ENCODE results near the gene MVB12A. TPM values are rescaled to one million over a fixed set of nuclear protein-coding genes. Genes with fewer than 3 reads are reported as not detected.
A peak's percentile ranks its signal among the peaks of the same experiment; 100 is the strongest.

The MVB12A gene
- total RNA-seq, 1 experiment from 2014 or later = 129 TPM

- in situ Hi-C loops (cut with HindIII; ENCODE audit: low pct_unique_long_range_greater_than_20kb, low sequenced_read_pairs) = no loop called here
- no peak for DNase-seq (ENCODE audit: low read depth)
Measured at GRCh38 chr19:17402982-17403855, 16.6 kb upstream of the MVB12A start.

GRCh38 chr19:17404015-17404414 is 15.8 kb upstream of the MVB12A start:
- no peak for DNase-seq (ENCODE audit: low read depth)
- in situ Hi-C loops (cut with HindIII; ENCODE audit: low pct_unique_long_range_greater_than_20kb, low sequenced_read_pairs) = no loop called here

DNA sequence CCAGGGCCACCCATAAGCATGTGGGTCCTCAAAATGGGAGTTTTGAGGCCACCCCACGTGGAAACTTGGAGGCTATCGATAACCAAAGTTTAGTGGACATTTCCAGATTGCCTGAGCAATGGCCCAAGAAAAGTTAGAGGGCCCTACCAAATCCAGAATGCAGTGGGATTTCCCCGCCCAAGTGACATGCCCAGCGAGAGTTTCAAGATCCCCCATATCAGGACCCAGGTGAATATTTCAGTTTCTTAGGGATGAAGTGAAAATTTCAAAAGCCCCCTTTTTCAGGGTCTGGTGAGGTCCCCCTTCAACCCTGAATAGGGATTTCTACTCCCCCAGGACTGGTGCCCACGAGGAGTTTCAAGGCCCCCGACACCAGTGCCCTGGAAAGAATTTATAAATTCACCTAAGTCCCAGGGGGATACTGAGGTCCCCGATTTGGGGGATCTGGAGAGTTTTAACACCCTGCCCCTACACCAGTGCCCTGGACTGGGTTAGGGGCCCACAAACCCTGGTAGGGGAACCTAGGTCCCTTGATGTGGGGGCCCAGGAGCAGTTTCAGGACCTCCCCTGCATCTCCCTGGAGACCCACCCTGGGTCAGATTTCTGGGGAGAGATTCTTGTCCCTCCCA is 15.1 kb upstream of the MVB12A start:
- no peak for DNase-seq (ENCODE audit: low read depth)
- in situ Hi-C loops (cut with HindIII; ENCODE audit: low pct_unique_long_range_greater_than_20kb, low sequenced_read_pairs) = no loop called here

DNA sequence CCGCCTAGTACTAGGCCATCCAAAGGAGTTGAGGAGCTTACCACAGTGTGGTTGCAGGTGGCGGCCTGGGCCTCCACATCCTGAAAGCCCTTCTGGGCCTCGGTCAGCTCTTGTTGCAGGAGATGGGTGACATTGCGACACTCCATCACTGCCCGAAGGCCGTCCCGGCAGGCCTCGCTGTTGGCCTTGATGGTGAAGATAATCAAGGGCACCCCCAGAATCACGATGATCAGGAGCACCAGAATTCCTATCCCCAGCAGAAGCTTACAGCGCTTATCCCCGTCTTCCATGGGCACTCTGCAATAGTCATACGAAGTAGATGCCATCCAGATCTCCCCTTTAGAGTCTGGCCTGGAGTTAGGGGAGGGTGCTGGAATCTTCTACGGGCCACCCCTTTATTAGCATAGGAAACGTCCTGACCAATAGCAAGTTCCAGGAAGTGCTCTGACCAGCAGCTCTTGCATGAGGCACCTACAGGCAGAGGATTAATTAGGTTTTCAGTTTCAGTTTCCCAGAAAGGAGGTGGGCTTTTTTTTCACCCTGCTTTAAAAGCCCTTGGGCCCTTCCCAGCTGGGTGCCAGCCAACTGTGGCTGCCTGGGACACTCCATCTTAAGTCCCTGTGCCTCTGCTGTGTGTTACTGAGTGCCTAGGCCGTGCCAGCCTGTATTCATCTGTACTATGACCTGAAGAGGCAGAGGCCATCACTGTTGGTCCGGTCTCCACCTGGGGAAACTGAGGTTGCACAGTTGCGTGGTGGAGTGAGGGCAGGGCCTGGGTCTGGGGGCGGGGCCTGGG is 14.4 kb upstream of the MVB12A start, which contains the start of gene BST2:
Gene BST2, minus strand, starts transcription at position 381 of the 796 bp plus-strand sequence. Its CDS starts 55 bp downstream, at position 326.
- DNase-seq (ENCODE audit: low read depth) = peak; percentile 80
- in situ Hi-C loops (cut with HindIII; ENCODE audit: low pct_unique_long_range_greater_than_20kb, low sequenced_read_pairs) = no loop called here

- DNase-seq (ENCODE audit: low read depth) = peak; percentile 58
Measured at GRCh38 chr19:17406046-17406886, 13.6 kb upstream of the MVB12A start.

DNA sequence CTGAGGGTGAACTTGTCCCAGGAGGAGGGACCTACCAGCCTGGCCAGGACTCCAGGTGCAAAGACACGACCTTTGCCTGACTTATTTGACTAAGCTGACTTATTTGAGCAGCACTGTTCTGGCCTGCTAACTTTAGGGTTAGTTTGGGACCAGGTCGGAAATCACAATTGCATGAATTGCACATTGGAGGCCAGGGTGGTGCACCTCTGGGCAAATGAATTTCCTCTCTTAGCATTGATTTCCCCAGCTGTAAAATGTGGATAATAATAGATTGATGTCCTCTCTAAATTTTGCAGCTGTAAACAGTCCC is 13.0 kb upstream of the MVB12A start:
- DNase-seq (ENCODE audit: low read depth) = no peak
- in situ Hi-C loops (cut with HindIII; ENCODE audit: low pct_unique_long_range_greater_than_20kb, low sequenced_read_pairs) = no loop called here

More at GRCh38 chr19:17406046-17406886, 13.6 kb upstream of the MVB12A start:
- in situ Hi-C loops (cut with HindIII; ENCODE audit: low pct_unique_long_range_greater_than_20kb, low sequenced_read_pairs) = no loop called here

GRCh38 chr19:17409990-17410389 is 9.9 kb upstream of the MVB12A start:
- no peak for DNase-seq (ENCODE audit: low read depth)
- in situ Hi-C loops (cut with HindIII; ENCODE audit: low pct_unique_long_range_greater_than_20kb, low sequenced_read_pairs) = no loop called here

DNA sequence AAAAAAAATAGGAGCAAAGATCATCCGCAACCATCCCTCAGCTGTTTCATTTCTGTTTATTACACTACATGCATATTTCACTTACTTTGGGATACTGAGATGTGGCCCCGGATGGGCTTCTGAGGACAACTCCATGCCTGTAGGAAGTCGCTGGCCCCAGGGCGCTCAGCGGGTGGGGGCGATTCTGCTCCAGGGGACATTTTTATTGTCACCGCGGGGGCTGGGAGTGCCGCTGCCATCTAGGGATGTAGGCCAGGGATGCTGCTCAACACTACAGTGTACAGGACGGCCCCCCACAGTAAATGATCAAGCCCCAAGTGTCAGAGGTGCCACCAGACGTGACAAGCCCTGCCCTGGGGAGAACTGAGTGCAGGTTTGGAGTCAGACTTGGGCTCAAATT is 8.0 kb upstream of the MVB12A start:
- in situ Hi-C loops (cut with HindIII; ENCODE audit: low pct_unique_long_range_greater_than_20kb, low sequenced_read_pairs) = no loop called here
- no peak for DNase-seq (ENCODE audit: low read depth)

DNA sequence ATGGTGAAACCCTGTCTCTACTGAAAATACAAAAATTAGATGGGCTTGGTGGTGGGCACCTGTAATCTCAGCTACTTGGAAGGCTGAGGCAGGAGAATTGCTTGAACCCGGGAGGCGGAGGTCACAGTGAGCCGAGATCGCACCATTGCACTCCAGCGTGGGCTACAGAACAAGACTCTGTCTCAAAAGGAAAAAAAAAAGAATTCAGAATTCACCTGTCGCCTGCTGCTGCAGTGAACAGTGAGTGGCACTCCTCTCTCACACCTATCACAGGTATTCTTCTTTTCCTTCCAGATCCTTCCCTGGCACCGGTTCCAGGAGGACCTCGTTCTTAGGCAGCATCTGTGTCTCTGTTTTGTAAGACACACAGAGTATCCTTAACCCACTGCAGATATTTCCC is 5.8 kb upstream of the MVB12A start:
- in situ Hi-C loops (cut with HindIII; ENCODE audit: low pct_unique_long_range_greater_than_20kb, low sequenced_read_pairs) = no loop called here

DNA sequence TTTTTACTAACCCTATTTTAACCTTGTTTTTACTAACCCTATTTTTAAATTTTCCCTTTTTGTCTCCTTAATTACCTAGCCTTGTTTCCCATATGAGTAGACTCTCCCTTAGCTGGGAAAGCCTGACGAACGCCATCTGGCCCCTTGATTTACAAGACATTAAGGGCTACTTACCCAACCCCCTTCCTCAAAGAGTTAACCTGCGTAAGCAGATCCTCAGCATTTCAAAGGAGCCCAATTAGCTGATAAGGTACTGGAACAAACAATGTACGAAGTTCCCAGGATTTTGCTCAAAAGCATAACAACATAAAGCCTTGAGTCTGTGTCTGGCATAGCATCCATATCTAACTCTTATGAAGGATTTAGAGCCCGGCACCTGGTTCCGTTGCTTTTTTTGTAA is 4.7 kb upstream of the MVB12A start:
- in situ Hi-C loops (cut with HindIII; ENCODE audit: low pct_unique_long_range_greater_than_20kb, low sequenced_read_pairs) = no loop called here
- DNase-seq (ENCODE audit: low read depth) = no peak

More for the DNA sequence above, 5.8 kb upstream of the MVB12A start:
- DNase-seq (ENCODE audit: low read depth) = no peak

DNA sequence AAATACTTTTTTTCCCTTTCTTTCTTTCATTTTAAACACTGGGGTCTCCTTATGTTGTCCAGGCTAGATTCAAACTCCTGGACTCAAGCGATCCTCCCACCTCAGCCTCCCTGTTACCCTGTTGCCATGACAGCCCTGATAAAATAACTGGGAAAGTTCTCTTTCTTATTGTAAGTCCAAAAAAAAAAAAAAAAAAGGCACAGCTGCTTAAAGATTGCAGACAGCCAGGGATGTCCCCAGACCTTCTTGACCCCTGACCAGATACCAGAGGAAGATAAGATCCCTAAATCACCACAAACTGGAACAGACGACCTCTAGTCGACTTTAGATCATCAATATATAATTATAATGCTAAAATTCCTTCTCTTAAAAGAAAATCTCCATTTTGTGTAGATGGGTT is 1.1 kb upstream of the MVB12A start:
- DNase-seq (ENCODE audit: low read depth) = no peak
- in situ Hi-C loops (cut with HindIII; ENCODE audit: low pct_unique_long_range_greater_than_20kb, low sequenced_read_pairs) = no loop called here

- DNase-seq (ENCODE audit: low read depth) = no peak
- in situ Hi-C loops (cut with HindIII; ENCODE audit: low pct_unique_long_range_greater_than_20kb, low sequenced_read_pairs) = no loop called here
Measured at GRCh38 chr19:17419154-17419620, 660 bp upstream of the MVB12A start.

- peak; percentile 56 for DNase-seq (ENCODE audit: low read depth)
- in situ Hi-C loops (cut with HindIII; ENCODE audit: low pct_unique_long_range_greater_than_20kb, low sequenced_read_pairs) = no loop called here
Measured at GRCh38 chr19:17420475-17420924, 653 bp downstream of the MVB12A start.

DNA sequence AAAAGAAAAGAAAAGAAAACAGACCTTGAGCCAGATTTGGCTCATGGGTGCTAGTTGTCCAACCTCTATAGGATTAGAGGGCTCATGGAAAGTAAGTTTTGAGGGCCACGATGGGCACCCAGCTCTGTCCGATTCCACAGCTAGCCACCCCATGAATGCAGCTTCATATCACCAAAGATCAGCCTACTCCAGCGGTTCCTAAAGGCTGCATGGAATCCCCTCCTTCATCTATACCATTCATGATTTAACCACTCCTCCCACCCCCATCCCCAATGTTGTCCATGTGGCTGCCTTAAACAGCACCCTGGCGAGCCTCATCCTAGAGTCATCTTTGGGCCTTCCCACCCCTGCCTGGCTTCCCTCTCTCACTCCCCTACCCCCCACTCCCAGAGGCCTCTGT is 2.1 kb downstream of the MVB12A start:
- no peak for DNase-seq (ENCODE audit: low read depth)
- in situ Hi-C loops (cut with HindIII; ENCODE audit: low pct_unique_long_range_greater_than_20kb, low sequenced_read_pairs) = no loop called here

DNA sequence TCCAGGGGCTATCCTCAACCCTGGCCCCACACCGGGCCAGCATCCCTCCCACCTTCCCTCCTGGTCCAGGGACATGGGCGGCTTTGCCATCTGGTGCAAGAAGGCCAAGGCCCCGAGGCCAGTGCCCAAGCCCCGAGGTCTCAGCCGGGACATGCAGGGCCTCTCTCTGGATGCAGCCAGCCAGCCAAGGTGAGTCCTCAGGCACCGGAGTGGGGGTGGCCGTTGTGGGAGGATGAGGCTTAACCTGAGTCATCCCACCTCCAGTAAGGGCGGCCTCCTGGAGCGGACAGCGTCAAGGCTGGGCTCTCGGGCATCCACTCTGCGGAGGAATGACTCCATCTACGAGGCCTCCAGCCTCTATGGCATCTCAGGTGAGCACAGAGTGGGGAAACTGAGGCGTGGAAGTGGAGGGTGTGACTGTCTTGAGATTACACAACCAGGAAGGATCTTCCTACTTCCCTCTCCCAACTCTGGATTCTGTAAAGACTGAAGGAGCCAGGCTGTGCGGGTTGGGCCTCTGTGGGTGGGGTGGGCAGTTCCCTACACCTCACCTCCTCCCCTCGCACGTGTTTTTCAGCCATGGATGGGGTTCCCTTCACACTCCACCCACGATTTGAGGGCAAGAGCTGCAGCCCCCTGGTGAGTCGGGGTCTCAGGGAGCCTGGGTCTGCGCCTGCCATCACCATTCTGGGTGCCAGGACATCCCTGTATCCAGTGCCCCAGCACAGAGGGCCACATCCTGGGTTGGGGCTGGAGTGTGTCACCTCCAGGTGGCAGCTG is 3.8 kb downstream of the MVB12A start:
- in situ Hi-C loops (cut with HindIII; ENCODE audit: low pct_unique_long_range_greater_than_20kb, low sequenced_read_pairs) = no loop called here
- no peak for DNase-seq (ENCODE audit: low read depth)

GRCh38 chr19:17424743-17425365 is 5.0 kb downstream of the MVB12A start:
- DNase-seq (ENCODE audit: low read depth) = peak; percentile 62
- in situ Hi-C loops (cut with HindIII; ENCODE audit: low pct_unique_long_range_greater_than_20kb, low sequenced_read_pairs) = no loop called here

DNA sequence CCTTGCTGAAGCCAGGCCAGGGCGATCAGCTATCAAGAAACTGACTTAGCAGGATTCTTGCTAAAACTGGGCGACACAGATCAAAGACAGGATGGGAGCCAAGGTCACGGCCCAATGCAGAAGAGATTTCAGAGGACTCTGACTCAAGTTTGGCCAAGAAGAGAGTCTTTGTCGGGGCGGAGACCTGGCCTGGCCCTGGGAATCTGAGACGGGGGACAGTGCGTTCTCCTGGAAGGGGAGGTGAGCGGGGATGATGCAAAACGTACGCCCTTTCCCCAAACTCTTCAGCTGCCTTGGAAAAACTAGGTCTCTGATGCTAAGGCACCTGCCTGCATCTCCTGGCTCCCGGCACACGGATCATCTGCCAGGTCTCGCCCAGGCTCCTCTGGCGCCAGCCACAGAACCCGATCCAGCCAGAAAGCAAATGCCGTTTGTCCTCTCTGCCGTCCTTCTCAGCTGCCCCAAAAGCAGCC is 9.8 kb downstream of the MVB12A start:
- in situ Hi-C loops (cut with HindIII; ENCODE audit: low pct_unique_long_range_greater_than_20kb, low sequenced_read_pairs) = no loop called here

More for the DNA sequence above, 9.8 kb downstream of the MVB12A start:
- no peak for DNase-seq (ENCODE audit: low read depth)

Data from Caki2 (cell line).